LNCAP (cell line): ENCODE results near the gene RIC1.

Experiments used
- CTCF ChIP-seq: fragments of 450-650 bp; IDR thresholded peaks from 2 replicates; pipeline ENCODE4 v1.5.1; 2017; ENCODE audit warnings: mild to moderate bottlenecking

The RIC1 gene

GRCh38 chr9:5786370-5787127 is 157.6 kb downstream of the RIC1 start:
- TF ChIP-seq CTCF: no peak

DNA sequence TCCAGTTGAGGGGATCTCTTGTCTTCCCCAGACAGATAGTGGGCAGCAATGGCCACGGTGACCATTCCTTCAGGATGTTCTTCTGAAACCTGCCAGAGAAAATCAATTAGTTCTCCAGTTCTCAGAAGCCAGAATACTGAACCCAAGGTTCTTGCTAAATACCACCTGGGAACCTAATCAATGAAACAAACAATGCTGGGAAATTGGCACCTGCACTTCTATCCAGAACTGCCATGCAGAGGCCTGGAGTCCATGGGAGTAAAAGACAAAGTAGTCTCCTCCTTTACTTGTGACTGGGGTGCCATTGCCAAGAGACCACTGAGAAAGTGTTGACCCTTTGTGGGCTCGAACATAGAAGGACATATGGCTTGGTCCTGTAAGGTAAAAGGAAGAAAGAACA is 158.3 kb downstream of the RIC1 start:
- no peak for TF ChIP-seq CTCF

DNA sequence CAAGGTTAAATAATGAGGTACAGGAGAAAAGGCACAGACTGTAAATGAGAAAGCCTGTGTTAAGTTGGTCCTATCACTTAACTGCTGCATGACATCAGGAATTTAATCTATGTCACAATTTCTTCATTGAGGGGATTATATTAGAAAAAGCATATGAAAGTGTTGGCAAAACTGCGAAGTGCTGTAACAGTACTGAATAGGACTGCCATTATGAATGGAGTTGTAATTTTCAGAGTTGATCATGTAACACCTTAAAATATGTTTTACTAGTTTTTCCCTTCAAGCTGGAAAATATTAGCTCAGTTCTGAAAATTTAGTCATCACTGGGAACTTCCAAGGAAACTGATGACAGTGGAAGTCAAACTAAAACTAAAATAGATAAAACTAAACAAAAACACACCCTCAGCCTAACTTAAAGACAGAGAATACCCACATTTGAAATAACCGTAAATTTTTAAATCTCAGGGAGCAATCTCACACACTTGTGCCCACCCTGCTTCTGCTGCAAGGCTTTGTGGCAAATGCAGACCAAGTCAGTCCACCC is 158.9 kb downstream of the RIC1 start:
- no peak for TF ChIP-seq CTCF

DNA sequence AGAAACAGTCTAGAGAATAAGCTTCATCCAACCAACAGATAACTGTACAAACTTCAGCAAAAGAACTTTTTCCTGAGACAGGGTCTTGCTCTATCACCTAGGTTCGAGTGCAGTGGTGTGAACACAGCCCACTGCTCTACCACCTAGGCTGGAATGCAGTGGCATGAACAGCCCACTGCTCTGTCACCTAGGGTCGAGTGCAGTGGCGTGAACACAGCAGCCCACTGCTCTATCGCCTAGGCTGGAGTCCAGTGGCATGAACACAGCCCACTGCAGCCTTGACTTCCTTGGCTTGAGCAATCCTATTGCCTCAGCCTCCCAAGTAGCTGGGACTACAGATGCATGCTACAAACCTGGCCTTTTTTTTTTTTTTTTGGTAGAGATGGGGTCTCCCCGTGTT is 160.6 kb downstream of the RIC1 start:
- no peak for TF ChIP-seq CTCF

- no peak for TF ChIP-seq CTCF
Observed at GRCh38 chr9:5790923-5791322, 162.0 kb downstream of the RIC1 start.

GRCh38 chr9:5791870-5792269 is 163.0 kb downstream of the RIC1 start:
- no peak for TF ChIP-seq CTCF

DNA sequence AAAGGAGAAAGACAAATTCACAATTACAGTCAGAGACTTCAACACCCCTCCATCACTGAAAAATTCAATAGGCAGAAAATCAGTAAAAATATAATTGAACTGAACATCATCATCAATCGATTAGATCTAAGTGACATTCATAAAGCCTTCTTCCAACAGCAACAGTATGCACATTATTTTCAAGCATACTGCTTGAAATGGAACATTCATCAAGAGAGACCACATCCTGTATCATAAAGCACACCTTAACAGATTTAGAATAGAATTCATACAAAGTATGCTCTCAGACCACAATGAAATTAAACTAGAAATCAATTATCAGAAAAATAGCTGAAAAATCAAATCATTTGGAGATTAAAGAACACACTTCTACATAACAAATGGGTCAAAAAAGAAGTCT is 164.9 kb downstream of the RIC1 start:
- TF ChIP-seq CTCF: no peak
